ENCODE results near the gene PLCD1. TPM values are rescaled to one million over a fixed set of nuclear protein-coding genes. Genes with fewer than 3 reads are reported as not detected.

PLCD1 gene
- total RNA-seq, 1 donor from 2014 or later, result 16.7 TPM

- no peak overlapping the region for H3K27ac ChIP-seq (ENCODE audit: low read depth, low read length)
- Mint-ChIP-seq H3K9me3 (ENCODE audit: unreplicated experiment) (no peaks in the 10 kb centered on the region), H3K27me3 (ENCODE audit: low read depth, unreplicated experiment) (no peaks in the 10 kb centered on the region), H3K4me1 (ENCODE audit: low read depth, unreplicated experiment) (peaks cover 2% of the 10 kb centered on the region), H3K27ac (ENCODE audit: unreplicated experiment) (no peak overlapping the region), H3K36me3 (ENCODE audit: low read depth, unreplicated experiment) (peaks cover 13% of the 10 kb centered on the region), H3K4me3 (ENCODE audit: unreplicated experiment) (no peak overlapping the region)
- FAIRE-seq (no peak), DNase-seq (ENCODE audit: low read depth) (no peak)
- H3K9ac ChIP-seq (ENCODE audit: low read length), result no peak overlapping the region
- no peaks in the 10 kb centered on the region for H3K36me3 ChIP-seq (ENCODE audit: insufficient read depth, low read length)
- H3K4me2 ChIP-seq (ENCODE audit: low read length), result no peak overlapping the region
- H4K20me1 ChIP-seq (ENCODE audit: insufficient read depth, low read length), result peaks cover 21% of the 10 kb centered on the region
- H2AFZ ChIP-seq (ENCODE audit: low read depth, low read length), result no peak overlapping the region
- no peak overlapping the region for H3K4me3 ChIP-seq (ENCODE audit: insufficient read depth, low read depth, low read length)
- no peaks in the 10 kb centered on the region for H3K27me3 ChIP-seq (ENCODE audit: insufficient read depth, low read length)
- TF ChIP-seq CTCF (IDR thresholded peaks at IDR 0.05; ENCODE audit: insufficient read depth, low read depth, low read length) (no peak), EZH2 (IDR thresholded peaks at IDR 0.05; ENCODE audit: insufficient read depth, low read length) (no peak)
- H3K9me3 ChIP-seq (ENCODE audit: insufficient read depth, low read depth, low read length), result no peaks in the 10 kb centered on the region
- H3K4me1 ChIP-seq (ENCODE audit: insufficient read depth, low read length), result peaks cover 9% of the 10 kb centered on the region
- H3K79me2 ChIP-seq (ENCODE audit: insufficient read depth, low read length), result no peaks in the 10 kb centered on the region
Observed at GRCh38 chr3:38021196-38021595, 8.2 kb downstream of the PLCD1 start.

- Histone ChIP-seq H3K9ac (ENCODE audit: low read length) (no peak overlapping the region), H4K20me1 (ENCODE audit: insufficient read depth, low read length) (peaks cover 21% of the 10 kb centered on the region), H3K79me2 (ENCODE audit: insufficient read depth, low read length) (no peaks in the 10 kb centered on the region), H3K4me2 (ENCODE audit: low read length) (no peak overlapping the region), H2AFZ (ENCODE audit: low read depth, low read length) (no peak overlapping the region), H3K9me3 (ENCODE audit: insufficient read depth, low read depth, low read length) (no peaks in the 10 kb centered on the region), H3K27me3 (ENCODE audit: insufficient read depth, low read length) (no peaks in the 10 kb centered on the region), H3K4me3 (ENCODE audit: insufficient read depth, low read depth, low read length) (no peak overlapping the region), H3K27ac (ENCODE audit: low read depth, low read length) (no peak overlapping the region), H3K36me3 (ENCODE audit: insufficient read depth, low read length) (peaks cover 4% of the 10 kb centered on the region), H3K4me1 (ENCODE audit: insufficient read depth, low read length) (peaks cover 2% of the 10 kb centered on the region)
- FAIRE-seq, result no peak
- peak overlapping the region; percentile 3 for H3K4me3 Mint-ChIP-seq (ENCODE audit: unreplicated experiment)
- DNase-seq (ENCODE audit: low read depth), result no peak
- no peak for TF ChIP-seq EZH2 (IDR thresholded peaks at IDR 0.05; ENCODE audit: insufficient read depth, low read length)
- TF ChIP-seq CTCF (IDR thresholded peaks at IDR 0.05; ENCODE audit: insufficient read depth, low read depth, low read length), result no peak
- H3K9me3 Mint-ChIP-seq (ENCODE audit: unreplicated experiment), result no peaks in the 10 kb centered on the region
- H3K4me1 Mint-ChIP-seq (ENCODE audit: low read depth, unreplicated experiment), result no peaks in the 10 kb centered on the region
- H3K27me3 Mint-ChIP-seq (ENCODE audit: low read depth, unreplicated experiment), result no peaks in the 10 kb centered on the region
- H3K36me3 Mint-ChIP-seq (ENCODE audit: low read depth, unreplicated experiment), result peaks cover 20% of the 10 kb centered on the region
- no peak overlapping the region for H3K27ac Mint-ChIP-seq (ENCODE audit: unreplicated experiment)
Observed at GRCh38 chr3:38020342-38020726, 9.1 kb downstream of the PLCD1 start.

GRCh38 chr3:38019658-38020341 is 9.6 kb downstream of the PLCD1 start:
- TF ChIP-seq EZH2 (IDR thresholded peaks at IDR 0.05; ENCODE audit: insufficient read depth, low read length) (no peak), CTCF (IDR thresholded peaks at IDR 0.05; ENCODE audit: insufficient read depth, low read depth, low read length) (no peak)

More at GRCh38 chr3:38019658-38020341, 9.6 kb downstream of the PLCD1 start:
- Mint-ChIP-seq H3K36me3 (ENCODE audit: low read depth, unreplicated experiment) (peaks cover 26% of the 10 kb centered on the region), H3K4me3 (ENCODE audit: unreplicated experiment) (peak overlapping the region; percentile 3), H3K9me3 (ENCODE audit: unreplicated experiment) (peaks cover 3% of the 10 kb centered on the region), H3K27ac (ENCODE audit: unreplicated experiment) (no peak overlapping the region), H3K27me3 (ENCODE audit: low read depth, unreplicated experiment) (no peaks in the 10 kb centered on the region), H3K4me1 (ENCODE audit: low read depth, unreplicated experiment) (no peaks in the 10 kb centered on the region)
- no peak overlapping the region for H3K9ac ChIP-seq (ENCODE audit: low read length)
- DNase-seq (ENCODE audit: low read depth) (no peak), FAIRE-seq (no peak)
- H4K20me1 ChIP-seq (ENCODE audit: insufficient read depth, low read length), result peaks cover 21% of the 10 kb centered on the region
- no peaks in the 10 kb centered on the region for H3K9me3 ChIP-seq (ENCODE audit: insufficient read depth, low read depth, low read length)
- peaks cover 4% of the 10 kb centered on the region for H3K36me3 ChIP-seq (ENCODE audit: insufficient read depth, low read length)
- H2AFZ ChIP-seq (ENCODE audit: low read depth, low read length), result no peak overlapping the region
- no peak overlapping the region for H3K27ac ChIP-seq (ENCODE audit: low read depth, low read length)
- no peak overlapping the region for H3K4me2 ChIP-seq (ENCODE audit: low read length)
- no peaks in the 10 kb centered on the region for H3K27me3 ChIP-seq (ENCODE audit: insufficient read depth, low read length)
- no peak overlapping the region for H3K4me3 ChIP-seq (ENCODE audit: insufficient read depth, low read depth, low read length)
- no peaks in the 10 kb centered on the region for H3K79me2 ChIP-seq (ENCODE audit: insufficient read depth, low read length)
- no peaks in the 10 kb centered on the region for H3K4me1 ChIP-seq (ENCODE audit: insufficient read depth, low read length)
